Caco-2 (cell line): Measurements from ENCODE around the gene ATRX. TPM values are rescaled to one million over a fixed set of nuclear protein-coding genes. Genes with fewer than 3 reads are reported as not detected.

Experiments used
- BruUV-seq: library from RNA; stranded (reverse); fragments of 400-500 nt; replicated peaks from 2 replicates; lab custom pipeline; 2021; lab: Mats Ljungman, UMichigan
- CTCF ChIA-PET: fragments of 300-600 bp; sonication (Branson Sonifier 250); formaldehyde crosslinking; loops from one replicate; lab custom pipeline; 2022; ENCODE audit warnings: antibody characterized with exemption; lab: Charles Lee
- POLR2A ChIA-PET: fragments of 300-600 bp; sonication (Branson Sonifier 250); formaldehyde crosslinking; loops from one replicate; lab custom pipeline; 2022; ENCODE audit warnings: antibody characterized with exemption; lab: Charles Lee
- DNase-seq, 2 experiments: peaks; one replicate each; pipeline versions ENCODE4 v3.0.0 to v3.0.0-alpha.2; 2020 to 2022
- H3K27me3 ChIP-seq: replicated peaks from 2 replicates; pipeline ENCODE4 v1.6.0; 2011; ENCODE audit warnings: low read length; ENCODE audit not compliant: control insufficient read depth, insufficient read depth
- H3K36me3 ChIP-seq: 2 replicates; pipeline ENCODE4 v1.5.1; 2011; ENCODE audit warnings: low read length; ENCODE audit not compliant: control insufficient read depth, insufficient read depth
- H3K4me1 ChIP-seq: fragments of 250-450 bp; sonication (Bioruptor Pico); 2 replicates; pipeline ENCODE4 v1.5.1; 2020; ENCODE audit warnings: mild to moderate bottlenecking
- H3K4me3 ChIP-seq: 2 replicates; pipeline ENCODE4 v1.5.1; 2011; ENCODE audit warnings: low read depth, mild to moderate bottlenecking, control low read depth, low read length
- H3K9me3 ChIP-seq: fragments of 250-450 bp; sonication (Bioruptor Pico); 2 replicates; pipeline ENCODE4 v1.5.1; 2020; ENCODE audit warnings: mild to moderate bottlenecking, moderate library complexity
- H3K27ac Mint-ChIP-seq: one replicate; pipeline ENCODE4 v1.8.0; 2022; ENCODE audit warnings: mixed read lengths; ENCODE audit not compliant: unreplicated experiment
- H3K27me3 Mint-ChIP-seq: one replicate; pipeline ENCODE4 v1.8.0; 2022; ENCODE audit warnings: mixed read lengths; ENCODE audit not compliant: insufficient read depth, unreplicated experiment
- H3K36me3 Mint-ChIP-seq: one replicate; pipeline ENCODE4 v1.8.0; 2022; ENCODE audit warnings: mild to moderate bottlenecking, mixed read lengths; ENCODE audit not compliant: insufficient read depth, unreplicated experiment
- H3K4me1 Mint-ChIP-seq: one replicate; pipeline ENCODE4 v1.8.0; 2022; ENCODE audit warnings: low read depth, mixed read lengths; ENCODE audit not compliant: unreplicated experiment
- H3K4me3 Mint-ChIP-seq: one replicate; pipeline ENCODE4 v1.8.0; 2022; ENCODE audit warnings: mild to moderate bottlenecking, moderate library complexity, mixed read lengths; ENCODE audit not compliant: unreplicated experiment
- H3K9me3 Mint-ChIP-seq: one replicate; pipeline ENCODE4 v1.8.0; 2022; ENCODE audit warnings: mixed read lengths; ENCODE audit not compliant: unreplicated experiment
- intact Hi-C: fragments of 100-400 bp; cut with micrococcal nuclease; formaldehyde crosslinking; loops from one replicate; pipeline ENCODE4 v1.10.0; 2022; ENCODE audit not compliant: unreplicated experiment
- total RNA-seq: library from RNA; stranded (reverse); gene quantifications from 2 replicates; pipeline ENCODE4 v1.2.3, GENCODE V29; 2022
- TF ChIP-seq, protein P1 (sequence below), 2 experiments: fragments of 200-600 bp in 1 of 2; IDR thresholded peaks; 1 replicate in 1 of 2; 2 replicates in 1 of 2; pipeline versions ENCODE4 v1.5.1 to v1.8.0; 2011 to 2022; ENCODE audit warnings: antibody characterized with exemption in 1 of 2, control low read depth in 1 of 2, inconsistent platforms in 1 of 2, low read depth in 1 of 2, low read length in 1 of 2, mild to moderate bottlenecking in 1 of 2, moderate library complexity in 1 of 2; ENCODE audit not compliant: insufficient read depth in 1 of 2, severe bottlenecking in 1 of 2, unreplicated experiment in 1 of 2

Gene ATRX
- total RNA-seq, 1 experiment from 2014 or later = 61.2 TPM

DNA sequence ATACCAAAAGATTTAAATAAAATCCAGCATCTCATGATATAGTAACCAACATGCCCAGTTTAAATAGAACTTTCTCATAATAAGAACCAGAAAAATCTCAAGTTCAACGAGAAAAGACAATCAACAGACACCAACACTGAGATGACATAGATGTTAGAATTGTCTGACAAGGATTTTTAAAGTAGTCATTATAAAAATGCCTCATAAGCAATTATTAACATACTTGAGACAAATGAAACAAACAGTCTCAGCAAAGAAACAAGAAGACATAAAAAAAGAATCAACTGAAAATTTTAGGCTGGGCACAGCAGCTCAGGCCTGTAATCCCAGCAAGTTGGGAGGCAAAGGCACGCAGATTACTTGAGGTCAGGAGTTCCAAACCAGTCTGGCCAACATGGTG, 220.7 kb downstream of the ATRX start:
- BruUV-seq = no TSS peak
- peaks cover 16% of the 10 kb centered on the region for H3K9me3 Mint-ChIP-seq
- H3K4me3 Mint-ChIP-seq = no peak overlapping the region
- CTCF ChIA-PET = no interaction called here
- Histone ChIP-seq H3K27me3 (no peaks in the 10 kb centered on the region), H3K9me3 (no peaks in the 10 kb centered on the region), H3K36me3 (no peaks in the 10 kb centered on the region), H3K4me3 (no peak overlapping the region), H3K4me1 (no peaks in the 10 kb centered on the region)
- TF ChIP-seq, protein P1, sequence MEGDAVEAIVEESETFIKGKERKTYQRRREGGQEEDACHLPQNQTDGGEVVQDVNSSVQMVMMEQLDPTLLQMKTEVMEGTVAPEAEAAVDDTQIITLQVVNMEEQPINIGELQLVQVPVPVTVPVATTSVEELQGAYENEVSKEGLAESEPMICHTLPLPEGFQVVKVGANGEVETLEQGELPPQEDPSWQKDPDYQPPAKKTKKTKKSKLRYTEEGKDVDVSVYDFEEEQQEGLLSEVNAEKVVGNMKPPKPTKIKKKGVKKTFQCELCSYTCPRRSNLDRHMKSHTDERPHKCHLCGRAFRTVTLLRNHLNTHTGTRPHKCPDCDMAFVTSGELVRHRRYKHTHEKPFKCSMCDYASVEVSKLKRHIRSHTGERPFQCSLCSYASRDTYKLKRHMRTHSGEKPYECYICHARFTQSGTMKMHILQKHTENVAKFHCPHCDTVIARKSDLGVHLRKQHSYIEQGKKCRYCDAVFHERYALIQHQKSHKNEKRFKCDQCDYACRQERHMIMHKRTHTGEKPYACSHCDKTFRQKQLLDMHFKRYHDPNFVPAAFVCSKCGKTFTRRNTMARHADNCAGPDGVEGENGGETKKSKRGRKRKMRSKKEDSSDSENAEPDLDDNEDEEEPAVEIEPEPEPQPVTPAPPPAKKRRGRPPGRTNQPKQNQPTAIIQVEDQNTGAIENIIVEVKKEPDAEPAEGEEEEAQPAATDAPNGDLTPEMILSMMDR (IDR thresholded peaks at IDR 0.05; ENCODE audit: insufficient read depth in 1 of 2, low read depth in 1 of 2, low read length in 1 of 2, severe bottlenecking in 1 of 2, unreplicated experiment in 1 of 2) = no peak
- peaks cover 18% of the 10 kb centered on the region for H3K36me3 Mint-ChIP-seq
- no peaks in the 10 kb centered on the region for H3K4me1 Mint-ChIP-seq
- no peak overlapping the region for H3K27ac Mint-ChIP-seq
- intact Hi-C loops = no loop called here
- no peaks in the 10 kb centered on the region for H3K27me3 Mint-ChIP-seq
- POLR2A ChIA-PET = no interaction called here
- no peak for DNase-seq

DNA sequence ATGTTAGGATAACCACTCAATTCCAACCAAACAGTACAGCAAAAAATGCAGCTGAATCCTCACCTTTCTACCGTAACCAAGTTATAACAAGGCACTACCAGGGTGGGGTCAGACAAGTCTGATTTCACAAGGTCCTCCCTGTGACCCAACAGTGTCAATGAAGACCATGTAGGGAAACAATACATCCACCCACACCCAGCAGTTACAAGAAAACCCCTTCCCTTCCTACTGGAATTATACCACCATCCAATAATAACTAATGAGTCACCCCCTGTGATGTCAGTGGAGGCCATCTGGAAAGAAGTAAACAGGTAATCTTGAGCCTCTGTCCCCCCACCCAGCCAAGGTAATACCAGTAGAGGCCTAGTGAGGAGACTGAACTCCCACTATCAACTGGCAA, 221.2 kb downstream of the ATRX start:
- Mint-ChIP-seq H3K9me3 (peaks cover 16% of the 10 kb centered on the region), H3K27ac (no peak overlapping the region), H3K4me3 (no peak overlapping the region), H3K4me1 (no peaks in the 10 kb centered on the region), H3K27me3 (no peaks in the 10 kb centered on the region), H3K36me3 (peaks cover 16% of the 10 kb centered on the region)
- Histone ChIP-seq H3K9me3 (no peaks in the 10 kb centered on the region), H3K27me3 (no peaks in the 10 kb centered on the region), H3K4me1 (no peaks in the 10 kb centered on the region), H3K36me3 (no peaks in the 10 kb centered on the region), H3K4me3 (no peak overlapping the region)
- intact Hi-C loops = no loop called here
- no TSS peak for BruUV-seq
- POLR2A ChIA-PET = no interaction called here
- DNase-seq = no peak
- CTCF ChIA-PET = no interaction called here
- TF ChIP-seq, protein P1 (IDR thresholded peaks at IDR 0.05; ENCODE audit: insufficient read depth in 1 of 2, low read depth in 1 of 2, low read length in 1 of 2, severe bottlenecking in 1 of 2, unreplicated experiment in 1 of 2) = no peak

DNA sequence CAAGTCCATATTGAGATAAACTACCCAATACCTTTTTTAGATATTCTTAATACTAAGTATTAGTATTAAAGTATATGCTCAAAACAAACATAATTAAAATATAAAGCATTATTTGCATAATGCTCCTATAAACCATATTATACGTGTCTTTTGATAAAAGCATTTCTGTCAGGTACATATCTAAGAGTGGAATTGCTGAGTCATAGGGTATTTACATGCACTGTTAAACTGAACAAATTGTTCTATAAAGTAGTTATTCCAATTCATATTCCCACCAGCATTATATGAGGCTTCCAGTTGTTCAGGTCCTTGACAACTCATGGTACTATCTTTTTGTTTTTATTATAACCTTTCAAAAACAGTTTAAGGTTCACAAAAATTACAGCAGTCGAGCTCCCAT, 224.6 kb downstream of the ATRX start:
- POLR2A ChIA-PET = no interaction called here
- no peaks in the 10 kb centered on the region for H3K27me3 Mint-ChIP-seq
- H3K4me3 ChIP-seq = no peak overlapping the region
- intact Hi-C loops = no loop called here
- TF ChIP-seq, protein P1 (IDR thresholded peaks at IDR 0.05; ENCODE audit: insufficient read depth in 1 of 2, low read depth in 1 of 2, low read length in 1 of 2, severe bottlenecking in 1 of 2, unreplicated experiment in 1 of 2) = no peak
- peaks cover 5% of the 10 kb centered on the region for H3K36me3 Mint-ChIP-seq
- H3K4me1 Mint-ChIP-seq = no peaks in the 10 kb centered on the region
- peaks cover 9% of the 10 kb centered on the region for H3K9me3 Mint-ChIP-seq
- H3K36me3 ChIP-seq = no peaks in the 10 kb centered on the region
- no TSS peak for BruUV-seq
- H3K9me3 ChIP-seq = no peaks in the 10 kb centered on the region
- H3K27ac Mint-ChIP-seq = no peak overlapping the region
- CTCF ChIA-PET = no interaction called here
- H3K4me3 Mint-ChIP-seq = no peak overlapping the region
- no peak for DNase-seq
- H3K27me3 ChIP-seq = no peaks in the 10 kb centered on the region
- H3K4me1 ChIP-seq = no peaks in the 10 kb centered on the region
